NCI-H187 treated with DMSO at 0.1 percent for 48 hours (cell line): ENCODE data around the gene MBD3.
"Not testable (repeated sequence)": the region's sequence is repeated elsewhere in the genome, so short reads cannot be mapped to it uniquely, and the experiment has no call there.

Experiments used
- DNase-seq: peaks from one replicate; lab custom pipeline; 2025; lab: John Stamatoyannopoulos, UW

Gene MBD3

DNA sequence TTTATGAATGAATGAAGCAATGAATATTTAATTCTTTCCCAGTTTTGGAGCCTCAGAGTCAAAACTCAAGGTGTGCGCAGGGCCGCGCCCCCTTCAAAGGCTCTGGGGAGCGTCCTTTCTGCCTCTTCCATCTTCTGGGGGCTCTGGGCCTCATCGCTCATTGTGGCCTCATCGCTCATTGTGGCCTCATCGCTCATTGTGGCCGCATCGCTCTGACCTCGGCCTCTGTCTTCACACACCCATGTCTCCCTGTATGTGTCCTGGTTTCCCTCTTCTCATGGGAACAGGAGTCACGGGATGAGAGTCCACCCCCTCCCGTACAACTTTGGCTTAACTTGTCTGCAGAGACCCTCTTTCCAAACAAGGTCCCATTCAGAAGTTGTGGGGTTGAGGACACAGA is 21.3 kb downstream of the MBD3 start:
- DNase-seq: no peak

GRCh38 chr19:1570836-1571235 is 21.8 kb downstream of the MBD3 start:
- no peak for DNase-seq

- DNase-seq: no peak
Measured at GRCh38 chr19:1569997-1570396, 22.7 kb downstream of the MBD3 start.

GRCh38 chr19:1568320-1569019 is 24.2 kb downstream of the MBD3 start, which contains the start of gene MEX3D:
MEX3D (minus strand) TSS chr19:1568325; CDS start chr19:1568058, 267 bp downstream.
- no peak for DNase-seq

DNA sequence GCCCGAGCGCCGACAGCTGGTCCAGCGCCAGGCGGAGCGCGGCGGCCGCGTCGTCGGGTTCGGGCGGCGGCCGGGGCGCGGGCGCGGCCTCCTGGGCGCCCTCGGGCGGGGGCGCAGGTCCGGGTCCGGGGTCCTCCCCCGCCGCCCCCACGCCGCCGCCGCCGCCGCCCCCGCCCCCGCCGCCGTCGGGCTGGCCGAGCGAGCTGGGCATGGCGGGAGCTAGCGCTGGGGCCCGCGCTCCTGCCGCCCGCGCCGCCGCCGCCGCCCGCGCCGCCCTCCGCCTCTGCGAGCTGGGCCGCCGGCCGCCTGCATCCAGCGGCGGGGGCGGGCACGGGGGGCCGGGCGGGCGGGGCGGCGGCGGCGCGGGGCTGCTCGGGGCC is 24.8 kb downstream of the MBD3 start:
- no peak for DNase-seq

GRCh38 chr19:1567116-1567847 is 25.4 kb downstream of the MBD3 start:
- DNase-seq: no peak

GRCh38 chr19:1566392-1567115 is 26.1 kb downstream of the MBD3 start:
- DNase-seq: no peak

DNA sequence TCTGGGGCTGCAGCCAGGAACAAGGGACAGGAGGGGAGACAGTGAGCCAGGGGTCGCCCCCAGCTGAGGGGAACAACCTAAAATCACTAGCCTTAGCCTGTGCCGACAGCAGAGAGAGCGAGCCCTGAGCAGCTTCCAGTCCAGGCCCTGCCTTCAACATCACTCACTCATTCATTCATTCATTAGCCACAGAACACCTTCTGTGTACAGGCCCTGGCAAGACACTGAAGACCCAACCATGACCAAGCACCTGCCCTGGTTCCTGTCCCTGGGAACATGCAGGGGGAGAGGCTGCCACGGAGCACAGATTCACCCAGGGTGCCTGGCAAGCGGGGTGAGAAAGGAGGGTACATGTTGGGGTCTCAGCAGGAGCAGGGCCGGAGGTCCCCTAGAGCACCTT is 29.4 kb downstream of the MBD3 start:
- DNase-seq: no peak

DNA sequence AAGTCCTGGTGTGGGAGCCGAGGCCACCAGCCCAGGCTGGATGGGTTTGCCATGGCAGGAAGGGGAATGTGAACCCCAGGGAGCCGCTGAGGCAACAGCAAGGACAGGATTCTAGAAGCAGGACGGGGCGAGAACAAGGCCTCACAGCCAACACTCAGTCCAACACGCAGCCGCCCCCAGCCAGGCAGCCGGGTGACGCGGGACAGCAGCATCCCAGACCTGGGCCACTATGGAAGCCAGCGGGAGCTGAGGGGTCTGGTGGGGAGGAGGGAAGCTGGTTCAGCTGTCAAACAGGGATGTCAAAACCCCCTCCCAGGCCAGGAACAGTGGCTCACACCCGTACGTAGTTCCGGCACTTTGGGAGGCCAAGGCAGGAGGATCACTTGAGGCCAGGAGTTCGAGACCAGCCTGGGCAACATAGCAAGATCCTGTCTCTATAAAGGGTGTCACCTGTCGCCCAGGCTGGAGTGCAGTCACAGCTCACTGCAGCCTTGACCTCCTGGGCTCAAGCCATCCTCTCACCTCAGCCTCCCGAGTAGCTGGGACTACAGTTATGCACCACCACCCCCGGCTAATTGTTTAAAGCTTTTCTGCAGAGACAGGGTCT is 31.3 kb downstream of the MBD3 start:
- DNase-seq: no peak

GRCh38 chr19:1560286-1560882 is 32.3 kb downstream of the MBD3 start:
- DNase-seq: no peak

DNA sequence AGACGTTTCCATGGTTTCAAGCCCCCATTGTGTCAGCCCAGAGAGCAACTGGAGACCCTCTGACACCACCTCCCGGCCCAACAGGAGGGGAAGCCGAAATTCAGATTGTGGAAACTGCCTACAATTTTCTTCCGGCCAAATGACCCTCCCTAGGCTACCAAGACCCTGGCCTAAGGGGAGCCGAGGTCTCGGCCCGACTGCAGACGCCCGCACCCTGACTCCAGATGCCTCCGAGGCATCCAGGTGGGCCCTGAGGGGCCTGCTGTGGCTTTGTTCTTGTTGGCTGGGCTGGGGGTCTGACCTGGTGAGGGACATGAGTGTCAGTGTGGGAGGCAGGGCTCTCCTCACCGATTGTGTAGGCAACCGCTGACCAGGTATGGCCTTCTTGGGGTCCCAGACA is 34.1 kb downstream of the MBD3 start:
- no peak for DNase-seq

DNA sequence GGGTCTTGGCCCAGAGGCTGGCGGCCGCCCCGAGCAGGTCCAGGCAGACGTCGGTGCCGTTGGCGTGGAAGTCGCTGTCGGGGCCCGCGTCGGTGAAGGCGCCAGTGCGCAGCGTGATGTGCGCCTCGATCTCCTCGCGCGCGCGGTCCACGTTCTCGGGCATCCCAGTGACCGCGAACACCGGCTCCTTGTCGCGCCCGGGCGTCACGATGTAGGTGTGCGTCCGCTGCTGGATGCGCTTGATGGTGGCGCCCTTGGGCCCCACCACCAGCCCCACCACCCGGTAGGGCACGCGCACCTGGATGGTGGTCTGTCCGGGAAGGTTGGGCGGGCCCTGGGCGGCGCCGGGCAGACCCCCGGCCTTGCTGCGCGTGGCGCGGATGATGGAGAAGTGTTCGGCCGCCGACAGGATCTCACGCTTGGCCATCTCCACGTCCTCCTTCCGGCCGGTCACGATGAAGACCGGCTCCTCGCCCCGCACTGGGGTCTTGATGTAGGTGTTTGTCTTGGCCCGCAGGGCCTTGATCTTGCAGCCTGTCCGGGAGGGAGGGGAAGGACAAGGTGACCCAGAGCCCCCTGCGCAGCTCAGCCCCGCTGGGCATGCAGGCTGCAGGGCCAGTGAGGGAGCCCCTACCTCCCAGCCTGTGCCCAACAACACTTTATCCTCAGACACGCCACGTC is 36.1 kb downstream of the MBD3 start:
- DNase-seq: no peak

DNA sequence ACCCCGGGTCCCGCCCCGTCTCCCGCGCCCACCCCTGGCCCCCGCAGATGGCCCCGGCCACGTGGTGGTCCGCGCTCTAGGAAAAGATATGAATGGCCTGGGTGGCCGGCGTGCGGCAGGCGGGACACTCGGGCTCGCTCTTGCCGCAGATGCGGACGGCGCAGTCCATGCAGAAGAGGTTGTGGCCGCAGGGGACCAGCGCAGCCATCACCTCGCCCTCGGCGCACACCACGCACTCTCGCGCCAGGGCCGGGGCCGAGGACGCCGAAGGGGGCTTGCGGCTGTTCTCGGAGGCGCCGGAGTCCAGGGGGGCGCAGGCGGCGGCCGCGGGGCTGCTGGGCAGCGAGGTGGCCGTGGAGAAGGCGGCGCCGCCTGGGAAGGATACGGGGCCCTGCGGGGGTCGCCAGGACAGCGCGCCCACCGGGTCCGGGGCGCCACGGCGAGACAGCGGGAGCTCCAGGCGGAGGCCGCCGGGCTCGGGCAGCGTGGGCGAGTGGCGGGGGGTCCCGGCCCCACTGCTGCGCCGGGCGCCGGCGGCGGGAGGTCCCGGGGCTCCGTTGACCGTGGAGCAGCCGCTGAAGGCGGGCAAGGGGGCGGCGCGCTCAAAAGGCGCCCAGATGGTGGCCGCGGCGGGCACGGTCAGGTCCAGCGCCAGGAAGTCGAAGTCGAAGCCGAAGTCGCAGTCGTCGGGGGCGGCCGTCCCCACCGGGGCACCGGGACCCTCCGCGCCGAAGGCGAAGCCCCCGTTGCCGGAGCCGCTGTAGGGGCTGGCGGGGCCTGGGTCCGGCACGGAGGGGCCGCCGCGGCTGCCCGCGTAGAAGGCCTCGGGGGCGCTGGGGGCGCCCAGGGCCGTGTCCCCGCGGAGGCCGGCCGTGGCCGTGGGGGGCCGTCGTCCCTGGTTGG is 36.9 kb downstream of the MBD3 start:
- DNase-seq: no peak

GRCh38 chr19:1554968-1555367 is 37.7 kb downstream of the MBD3 start:
- DNase-seq: no peak

GRCh38 chr19:1553415-1553814 is 39.2 kb downstream of the MBD3 start:
- DNase-seq: no peak

DNA sequence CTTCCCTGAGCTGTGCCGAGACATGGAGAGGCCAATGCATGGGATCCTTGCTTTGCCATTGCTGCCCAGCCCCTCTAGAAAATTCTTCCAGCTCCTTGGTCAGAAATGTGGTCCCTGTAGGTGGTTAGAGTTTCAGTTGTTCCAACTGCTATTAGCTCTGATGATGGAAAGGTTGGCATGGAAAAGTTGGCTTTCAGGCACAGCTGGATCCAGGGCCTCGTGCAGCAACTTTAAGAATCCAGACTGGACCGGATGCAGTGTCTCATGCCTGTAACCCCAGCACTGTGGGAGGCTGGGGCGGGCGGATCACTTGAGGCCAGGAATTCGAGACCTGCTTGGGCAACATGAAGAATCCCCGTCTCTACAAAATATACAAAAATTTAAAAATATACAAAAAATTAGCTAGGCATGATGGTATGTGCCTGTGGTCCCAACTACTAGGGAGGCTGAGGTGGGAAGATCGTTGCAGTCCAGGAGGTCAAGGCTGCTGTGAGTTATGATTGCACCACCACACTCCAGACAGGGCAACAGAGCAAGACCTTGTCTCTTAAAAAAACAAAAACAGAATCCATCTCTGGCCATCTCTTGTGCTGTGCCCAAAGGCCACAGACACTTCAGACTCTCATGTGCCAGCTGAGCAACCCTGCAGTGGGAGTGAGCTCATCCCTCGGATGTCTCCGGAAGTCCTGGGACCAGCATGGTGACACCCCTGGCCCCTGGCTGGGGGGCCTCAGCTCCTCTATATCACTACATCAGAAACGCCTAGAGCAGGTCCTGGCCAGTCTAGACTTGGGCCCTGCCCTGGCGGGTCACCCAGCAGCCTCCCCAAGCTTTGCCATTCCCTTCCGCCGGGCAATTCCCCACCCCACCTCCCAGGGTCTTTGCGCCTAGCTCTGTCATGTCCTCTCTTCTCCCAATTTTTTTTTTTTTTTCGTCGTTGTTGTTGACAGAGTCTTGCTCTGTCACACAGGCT is 41.3 kb downstream of the MBD3 start:
- DNase-seq: no peak

DNA sequence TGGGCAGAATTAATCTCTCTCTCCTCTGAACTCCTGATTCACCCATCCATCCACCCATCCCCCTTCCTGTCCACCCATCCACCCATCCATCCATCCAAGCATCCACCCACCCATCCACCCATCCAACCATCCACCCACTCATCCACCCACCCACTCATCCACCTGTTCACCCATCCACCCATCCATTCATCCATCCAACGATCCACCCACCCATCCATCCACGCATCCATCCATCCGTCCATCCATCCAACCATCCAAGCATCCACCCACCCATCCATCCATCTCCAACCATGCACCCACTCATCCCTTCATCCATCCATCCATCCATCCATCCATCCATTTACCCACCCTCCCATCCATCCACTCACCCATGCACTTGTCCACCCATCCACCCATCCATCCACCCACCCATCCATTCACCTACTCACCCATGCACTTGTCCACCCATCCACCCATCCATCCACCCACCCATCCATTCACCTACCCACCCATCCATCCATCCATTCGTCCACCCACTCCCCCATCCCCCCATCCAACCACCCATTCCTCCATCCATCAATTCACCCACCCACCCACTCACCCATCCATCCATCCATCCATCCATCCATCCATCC is 43.2 kb downstream of the MBD3 start:
- no peak for DNase-seq

DNA sequence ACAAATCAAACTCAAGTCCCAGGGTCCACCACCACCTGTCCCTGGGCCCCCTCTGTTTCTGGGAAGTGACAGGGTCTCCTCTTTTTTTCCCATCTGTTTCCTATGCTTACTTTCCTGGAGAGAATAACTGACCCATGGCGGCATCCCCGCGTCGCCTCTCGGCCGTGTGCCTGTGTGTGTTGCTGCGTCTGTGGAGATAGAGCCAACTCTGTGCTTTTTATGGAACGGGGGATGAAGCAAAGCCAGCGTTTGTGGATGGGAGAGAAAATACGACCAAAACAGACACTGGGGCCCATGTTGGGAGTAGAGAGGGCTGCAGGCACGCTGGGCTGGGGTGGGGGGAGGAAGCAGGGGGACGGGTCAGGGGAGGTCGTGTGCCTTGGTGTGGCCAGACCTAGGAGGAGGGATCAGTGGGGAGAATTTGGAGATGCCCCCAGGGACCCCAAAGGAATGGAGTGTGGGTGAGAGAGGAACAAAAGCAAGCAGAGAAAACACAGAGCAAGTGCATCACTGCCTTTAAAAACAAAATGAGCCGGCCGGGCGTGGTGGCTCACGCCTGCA is 52.2 kb downstream of the MBD3 start:
- DNase-seq: no peak

- not testable (repeated sequence) for DNase-seq
Measured at GRCh38 chr19:1539749-1540148, 52.9 kb downstream of the MBD3 start.
